GM20000 (cell line): ENCODE data around the gene DOLPP1.

Source experiments
- DNase-seq: peaks from one replicate; pipeline ENCODE4 v3.0.0; 2012; ENCODE audit warnings: low spot score
- CTCF ChIP-seq: IDR thresholded peaks from 2 replicates; pipeline ENCODE4 v1.5.1; 2012; ENCODE audit warnings: mild to moderate bottlenecking, control low read depth; ENCODE audit errors: extremely low read depth, missing control alignments

Gene DOLPP1

DNA sequence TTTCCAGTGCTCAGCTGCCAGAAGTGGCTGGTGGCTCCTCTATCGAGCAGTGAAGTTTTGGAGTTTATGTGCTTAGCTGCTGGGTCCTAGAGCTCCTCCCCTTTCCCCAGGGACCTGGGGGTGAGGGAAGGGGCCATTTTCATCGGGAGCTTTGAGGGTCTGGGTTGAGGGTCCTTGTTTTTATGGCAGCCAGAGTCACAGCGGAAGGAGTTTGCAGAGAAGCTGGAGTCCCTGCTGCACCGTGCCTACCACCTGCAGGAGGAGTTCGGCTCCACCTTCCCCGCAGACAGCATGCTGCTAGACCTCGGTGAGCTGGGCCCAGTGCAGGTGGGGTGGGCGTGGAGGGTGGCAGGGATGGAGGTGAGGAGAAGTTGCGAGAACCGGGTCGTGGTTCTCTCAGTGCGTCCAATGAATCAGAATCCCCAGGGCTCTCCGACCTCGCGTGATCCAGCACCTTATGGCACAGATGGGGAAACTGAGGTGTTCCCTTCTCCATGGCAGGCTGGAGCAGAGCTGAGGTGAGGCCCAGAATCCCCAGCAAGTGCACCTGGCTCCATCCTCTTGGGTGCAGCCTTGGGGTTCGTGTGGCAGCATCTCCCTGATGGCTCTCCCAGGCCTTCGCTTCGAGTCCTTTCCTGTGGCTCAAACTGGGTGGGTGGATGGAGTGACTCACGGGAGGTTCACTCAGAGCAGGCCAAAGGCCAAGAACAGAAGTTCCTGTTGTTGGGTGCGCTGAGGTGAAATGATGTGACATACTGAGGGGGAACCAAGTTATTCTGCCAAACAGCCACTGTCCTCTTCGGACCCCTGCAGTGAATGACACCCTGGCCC is 21.7 kb upstream of the DOLPP1 start:
- no peak for DNase-seq
- TF ChIP-seq CTCF = no peak

DNA sequence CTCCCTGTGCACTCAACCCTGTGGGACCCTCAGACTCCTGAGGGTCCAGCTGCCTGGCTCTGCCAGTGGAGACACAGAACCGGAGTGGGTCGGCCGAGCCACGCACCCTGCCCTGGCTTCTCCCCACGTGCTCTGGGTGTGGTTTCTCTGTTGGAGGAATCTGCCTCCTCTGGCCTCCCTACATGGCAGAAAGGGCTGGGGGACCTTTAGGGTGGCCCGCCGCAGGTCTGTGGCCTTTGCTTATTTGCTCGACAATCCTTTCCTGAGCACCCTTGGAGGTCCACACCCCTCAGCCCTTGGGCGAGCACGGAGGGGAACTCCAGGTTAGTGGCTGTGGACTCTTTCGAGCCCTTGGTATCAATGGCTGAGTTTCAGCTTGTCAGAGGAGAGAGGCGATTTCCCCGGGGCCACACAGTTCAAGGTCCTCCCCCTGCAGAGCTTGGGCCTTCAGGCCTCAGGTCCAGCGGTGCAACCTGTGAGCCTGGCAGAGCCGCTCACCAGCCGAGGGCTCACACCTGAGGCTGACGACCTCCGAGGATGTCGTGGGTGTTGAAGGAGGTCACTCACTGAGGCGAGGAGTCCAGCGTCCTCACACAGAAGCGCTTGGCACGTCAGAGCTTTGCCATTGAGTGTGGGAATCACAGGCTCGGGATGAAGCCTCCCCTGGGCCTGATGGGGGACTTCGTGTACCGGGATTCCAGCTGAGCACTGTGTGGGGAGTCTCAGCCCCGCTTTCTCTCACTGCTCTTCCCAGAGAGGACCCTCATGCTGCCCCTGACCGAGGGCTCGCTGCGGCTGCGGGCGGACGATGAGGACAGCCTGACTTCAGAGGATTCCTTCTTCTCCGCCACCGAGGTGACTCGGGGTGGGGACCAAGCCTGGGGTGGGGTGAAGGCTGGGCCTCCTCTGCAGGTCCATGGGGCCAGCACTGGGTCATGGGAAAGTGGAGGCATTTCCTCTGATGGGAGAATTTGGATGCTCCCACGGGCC is 20.8 kb upstream of the DOLPP1 start:
- no peak for TF ChIP-seq CTCF
- no peak for DNase-seq

GRCh38 chr9:129060991-129061390 is 19.9 kb upstream of the DOLPP1 start:
- TF ChIP-seq CTCF = no peak
- DNase-seq = no peak

- TF ChIP-seq CTCF = no peak
- no peak for DNase-seq
Measured at GRCh38 chr9:129063061-129063460, 17.9 kb upstream of the DOLPP1 start.

- no peak for DNase-seq
- no peak for TF ChIP-seq CTCF
Measured at GRCh38 chr9:129064499-129064908, 16.4 kb upstream of the DOLPP1 start.

- DNase-seq = no peak
- TF ChIP-seq CTCF = no peak
Measured at GRCh38 chr9:129068110-129068509, 12.8 kb upstream of the DOLPP1 start.
